Measurements from ENCODE around the gene CSNK1G1. TPM values are rescaled to one million over a fixed set of nuclear protein-coding genes. Genes with fewer than 3 reads are reported as not detected.

Gene CSNK1G1
- total and polyA plus RNA-seq, 2 of the 4 experiments (the other 2 are of a cell fraction): 7.4 to 29.4 TPM

- H2AFZ ChIP-seq (replicated peaks; ENCODE audit: low read length, poor library complexity): no peak overlapping the region
- peaks cover 5% of the 10 kb centered on the region for H3K4me1 ChIP-seq (ENCODE audit: control insufficient read depth, insufficient read depth, low read length)
- WGBS, 2 experiments (ENCODE audit: extremely low coverage in 2 of 2, insufficient read length in 1 of 2): 100% methylated on average over 1 of the region's 3 CpGs; no CpG with 5 or more reads in 1 of the 2 experiments
- H3K4ac ChIP-seq (ENCODE audit: low read depth, low read length): no peak overlapping the region
- dilution Hi-C loops (cut with HindIII; ENCODE audit: low sequenced_read_pairs, unreplicated experiment): no loop called here
- no peak overlapping the region for H3K4me3 ChIP-seq (ENCODE audit: insufficient read depth, low read depth, low read length)
- POLR2A ChIA-PET (ENCODE audit: unreplicated experiment): no interaction called here
- no peak overlapping the region for H2BK120ac ChIP-seq (ENCODE audit: low read depth, low read length)
- H3K9me3 ChIP-seq (ENCODE audit: control insufficient read depth, insufficient read depth, low read length): no peaks in the 10 kb centered on the region
- TF ChIP-seq ELK1 (IDR thresholded peaks at IDR 0.05; ENCODE audit: borderline replicate concordance, low read depth, low read length): no peak
- TF ChIP-seq CHD1 (IDR thresholded peaks at IDR 0.05; ENCODE audit: low read depth, low read length): no peak
- TF ChIP-seq CEBPB (IDR thresholded peaks at IDR 0.05; ENCODE audit: low read depth, low read length): no peak
- no peak for TF ChIP-seq RFX5 (IDR thresholded peaks at IDR 0.05; ENCODE audit: low read depth, low read length)
- TF ChIP-seq MXI1 (IDR thresholded peaks at IDR 0.05; ENCODE audit: borderline replicate concordance, low read depth, low read length): no peak
- no peak for TF ChIP-seq MAFK (IDR thresholded peaks at IDR 0.05; ENCODE audit: low read depth, low read length)
- TF ChIP-seq SMC3 (IDR thresholded peaks at IDR 0.05; ENCODE audit: low read depth, low read length): no peak
- TF ChIP-seq, protein P1, sequence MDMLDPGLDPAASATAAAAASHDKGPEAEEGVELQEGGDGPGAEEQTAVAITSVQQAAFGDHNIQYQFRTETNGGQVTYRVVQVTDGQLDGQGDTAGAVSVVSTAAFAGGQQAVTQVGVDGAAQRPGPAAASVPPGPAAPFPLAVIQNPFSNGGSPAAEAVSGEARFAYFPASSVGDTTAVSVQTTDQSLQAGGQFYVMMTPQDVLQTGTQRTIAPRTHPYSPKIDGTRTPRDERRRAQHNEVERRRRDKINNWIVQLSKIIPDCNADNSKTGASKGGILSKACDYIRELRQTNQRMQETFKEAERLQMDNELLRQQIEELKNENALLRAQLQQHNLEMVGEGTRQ (IDR thresholded peaks at IDR 0.05; ENCODE audit: low read depth, low read length): no peak
- TF ChIP-seq, protein P2, sequence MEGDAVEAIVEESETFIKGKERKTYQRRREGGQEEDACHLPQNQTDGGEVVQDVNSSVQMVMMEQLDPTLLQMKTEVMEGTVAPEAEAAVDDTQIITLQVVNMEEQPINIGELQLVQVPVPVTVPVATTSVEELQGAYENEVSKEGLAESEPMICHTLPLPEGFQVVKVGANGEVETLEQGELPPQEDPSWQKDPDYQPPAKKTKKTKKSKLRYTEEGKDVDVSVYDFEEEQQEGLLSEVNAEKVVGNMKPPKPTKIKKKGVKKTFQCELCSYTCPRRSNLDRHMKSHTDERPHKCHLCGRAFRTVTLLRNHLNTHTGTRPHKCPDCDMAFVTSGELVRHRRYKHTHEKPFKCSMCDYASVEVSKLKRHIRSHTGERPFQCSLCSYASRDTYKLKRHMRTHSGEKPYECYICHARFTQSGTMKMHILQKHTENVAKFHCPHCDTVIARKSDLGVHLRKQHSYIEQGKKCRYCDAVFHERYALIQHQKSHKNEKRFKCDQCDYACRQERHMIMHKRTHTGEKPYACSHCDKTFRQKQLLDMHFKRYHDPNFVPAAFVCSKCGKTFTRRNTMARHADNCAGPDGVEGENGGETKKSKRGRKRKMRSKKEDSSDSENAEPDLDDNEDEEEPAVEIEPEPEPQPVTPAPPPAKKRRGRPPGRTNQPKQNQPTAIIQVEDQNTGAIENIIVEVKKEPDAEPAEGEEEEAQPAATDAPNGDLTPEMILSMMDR (conservative IDR thresholded peaks at IDR 0.05; ENCODE audit: low read depth, low read length): no peak
- no peak for TF ChIP-seq RAD21 (IDR thresholded peaks at IDR 0.05; ENCODE audit: low read length)
- TF ChIP-seq POLR2A (IDR thresholded peaks at IDR 0.05; ENCODE audit: low read depth, low read length): no peak
- TF ChIP-seq FOS (IDR thresholded peaks at IDR 0.05; ENCODE audit: low read depth, low read length): no peak
- TF ChIP-seq BHLHE40 (IDR thresholded peaks at IDR 0.05; ENCODE audit: low read depth, low read length): no peak
- TF ChIP-seq MAZ (IDR thresholded peaks at IDR 0.05; ENCODE audit: borderline replicate concordance, low read depth, low read length): no peak
- intact Hi-C loops (cut with micrococcal nuclease): no loop called here
- no peak overlapping the region for H2AK9ac ChIP-seq (replicated peaks; ENCODE audit: low read depth, low read length, poor library complexity)
- no peak overlapping the region for H2BK15ac ChIP-seq (ENCODE audit: low read depth, low read length)
- in situ Hi-C loops (cut with MboI; ENCODE audit: low sequenced_read_pairs): no loop called here
- no TSS peak for BruUV-seq (replicated peaks)
- H3K14ac ChIP-seq (replicated peaks; ENCODE audit: low read depth, low read length): no peak overlapping the region
- H4K5ac ChIP-seq (ENCODE audit: low read depth, low read length): no peak overlapping the region
- peaks cover 7% of the 10 kb centered on the region; the same call in 1 of the 2 replicates for H3K9me1 ChIP-seq (ENCODE audit: insufficient read depth, low read length)
- no peak overlapping the region for H3K18ac ChIP-seq (ENCODE audit: low read depth, low read length)
- H4K8ac ChIP-seq (ENCODE audit: low read depth in 2 of 2, low read length in 2 of 2): no peak overlapping the region
- H3K27ac ChIP-seq (ENCODE audit: insufficient read depth, low read length): no peak overlapping the region
- H3K56ac ChIP-seq (ENCODE audit: extremely low read depth, insufficient read depth, low read length): no peak overlapping the region
- H3K36me3 ChIP-seq (ENCODE audit: control insufficient read depth, insufficient read depth, low read length): no peaks in the 10 kb centered on the region
- H3K27me3 ChIP-seq (ENCODE audit: control insufficient read depth, insufficient read depth, low read length): no peaks in the 10 kb centered on the region
- no peak overlapping the region for H3K4me2 ChIP-seq (ENCODE audit: low read depth, low read length)
- DNase-seq (no peak), ATAC-seq (ENCODE audit: low read depth) (no peak)
- peak overlapping the region; percentile 31; the same call in 1 of the 2 replicates for H2AK5ac ChIP-seq (ENCODE audit: low read depth, low read length)
- H3K9ac ChIP-seq (ENCODE audit: low read depth, low read length): no peak overlapping the region
- no peak overlapping the region for H4K91ac ChIP-seq (ENCODE audit: insufficient read depth, low read depth, low read length)
- no peak overlapping the region for H2BK5ac ChIP-seq (ENCODE audit: low read depth, low read length, poor library complexity, severe bottlenecking)
- H3K23ac ChIP-seq (ENCODE audit: low read depth, low read length): no peak overlapping the region
- CTCF ChIA-PET: no interaction called here
- peaks cover 23 to 59% of the 10 kb centered on the region in 2 experiments; a peak in 3 of 4 replicates for H3K79me1 ChIP-seq (ENCODE audit: low read depth in 1 of 2, low read length in 2 of 2)
- H2BK20ac ChIP-seq (ENCODE audit: low read depth, low read length): no peak overlapping the region
- peaks cover 34% of the 10 kb centered on the region; the same call in 1 of the 2 replicates for H4K20me1 ChIP-seq (ENCODE audit: insufficient read depth, low read length)
Measured at GRCh38 chr15:64249406-64249805, 106.6 kb downstream of the CSNK1G1 start.
